GM18951 (cell line): Measurements from ENCODE around the gene ZNF592.

Source experiments
- POLR2A ChIP-seq: IDR thresholded peaks from 4 replicates; pipeline ENCODE4 v1.6.1; 2011; ENCODE audit warnings: mild to moderate bottlenecking; ENCODE audit not compliant: insufficient read length, insufficient read depth; ENCODE audit errors: extremely low read depth
- in situ Hi-C: fragments of 300-500 bp; cut with MboI; formaldehyde crosslinking; loops from one replicate; pipeline ENCODE4 v1.12.0; 2022; ENCODE audit warnings: low sequenced_read_pairs, mixed read lengths, inconsistent platforms; ENCODE audit not compliant: unreplicated experiment

ZNF592 gene

GRCh38 chr15:84816694-84817465 lies 68.5 kb downstream of the ZNF592 start, which contains the start of gene ALPK3:
TSS of gene ALPK3 (plus strand) at chr15:84817356. CDS start at chr15:84817453, 97 bp downstream.
- no peak for TF ChIP-seq POLR2A
- in situ Hi-C loops: no loop called here

- in situ Hi-C loops: no loop called here
- no peak for TF ChIP-seq POLR2A
These were observed 69.2 kb downstream of the ZNF592 start for GRCh38 chr15:84817466-84818081.

GRCh38 chr15:84818261-84819131 lies 70.1 kb downstream of the ZNF592 start:
- in situ Hi-C loops: no loop called here
- TF ChIP-seq POLR2A: no peak

- no peak for TF ChIP-seq POLR2A
These were observed 70.9 kb downstream of the ZNF592 start for GRCh38 chr15:84819291-84819768.

GRCh38 chr15:84819791-84820190 lies 71.4 kb downstream of the ZNF592 start:
- in situ Hi-C loops: no loop called here
- no peak for TF ChIP-seq POLR2A

More at GRCh38 chr15:84819291-84819768, 70.9 kb downstream of the ZNF592 start:
- in situ Hi-C loops: no loop called here

GRCh38 chr15:84821501-84822021 lies 73.2 kb downstream of the ZNF592 start:
- no peak for TF ChIP-seq POLR2A
- in situ Hi-C loops: no loop called here

- in situ Hi-C loops: no loop called here
These were observed 74.4 kb downstream of the ZNF592 start for GRCh38 chr15:84822653-84823281.

GRCh38 chr15:84823282-84823878 lies 75.0 kb downstream of the ZNF592 start:
- in situ Hi-C loops: no loop called here
- TF ChIP-seq POLR2A: no peak

More at GRCh38 chr15:84822653-84823281, 74.4 kb downstream of the ZNF592 start:
- TF ChIP-seq POLR2A: no peak

- in situ Hi-C loops: no loop called here
- no peak for TF ChIP-seq POLR2A
These were observed 76.0 kb downstream of the ZNF592 start for GRCh38 chr15:84824260-84825007.

- in situ Hi-C loops: no loop called here
These were observed 78.0 kb downstream of the ZNF592 start for GRCh38 chr15:84826369-84826823.

GRCh38 chr15:84827246-84827645 lies 78.9 kb downstream of the ZNF592 start:
- TF ChIP-seq POLR2A: no peak
- in situ Hi-C loops: no loop called here

More at GRCh38 chr15:84826369-84826823, 78.0 kb downstream of the ZNF592 start:
- no peak for TF ChIP-seq POLR2A
